DOHH2 (cell line): Measurements from ENCODE around the gene IVL.

Experiments used
- H3F3A ChIP-seq: fragments of 200-600 bp; sonication (generic), shearing (Covaris generic); 2 replicates; pipeline ENCODE4 v1.6.0; 2016; ENCODE audit warnings: antibody characterized with exemption, mild to moderate bottlenecking; ENCODE audit not compliant: control insufficient read depth, insufficient read depth
- H3K27ac ChIP-seq: fragments of 200-600 bp; sonication (generic); 2 replicates; pipeline ENCODE4 v1.5.1; 2014; ENCODE audit warnings: low read depth, mild to moderate bottlenecking, low read length, moderate library complexity
- H3K27me3 ChIP-seq: fragments of 200-600 bp; sonication (generic); 2 replicates; pipeline ENCODE4 v1.6.1; 2014; ENCODE audit warnings: mild to moderate bottlenecking, low read length, mixed read lengths; ENCODE audit not compliant: control insufficient read depth
- H3K36me3 ChIP-seq: fragments of 200-600 bp; sonication (generic); 2 replicates; pipeline ENCODE4 v1.6.1; 2014; ENCODE audit warnings: mild to moderate bottlenecking, low read length, moderate library complexity, mixed read lengths; ENCODE audit not compliant: control insufficient read depth
- H3K4me1 ChIP-seq: fragments of 200-600 bp; sonication (generic); 2 replicates; pipeline ENCODE4 v1.6.1; 2014; ENCODE audit warnings: mild to moderate bottlenecking, low read length, mixed read lengths; ENCODE audit not compliant: control insufficient read depth
- H3K4me2 ChIP-seq: fragments of 200-600 bp; sonication (generic); 2 replicates; pipeline ENCODE4 v1.6.0; 2014; ENCODE audit warnings: mild to moderate bottlenecking, low read length, moderate library complexity
- H3K4me3 ChIP-seq: fragments of 200-600 bp; sonication (generic); 2 replicates; pipeline ENCODE4 v1.5.1; 2014; ENCODE audit warnings: mild to moderate bottlenecking, low read length, mixed read lengths
- H3K79me2 ChIP-seq: fragments of 200-600 bp; sonication (generic); 2 replicates; pipeline ENCODE4 v1.6.1; 2014; ENCODE audit warnings: mild to moderate bottlenecking, low read length, mixed read lengths; ENCODE audit not compliant: control insufficient read depth
- H3K9me2 ChIP-seq: fragments of 200-600 bp; sonication (generic); replicated peaks from 2 replicates; pipeline ENCODE4 v1.6.1; 2014; ENCODE audit warnings: mild to moderate bottlenecking, low read length, mixed read lengths; ENCODE audit not compliant: control insufficient read depth
- H3K9me3 ChIP-seq: fragments of 200-600 bp; sonication (generic); 2 replicates; pipeline ENCODE4 v1.6.1; 2014; ENCODE audit warnings: antibody characterized with exemption, low read length, mixed read lengths; ENCODE audit not compliant: control insufficient read depth, insufficient read depth
- H4K20me1 ChIP-seq: fragments of 200-600 bp; sonication (generic); 2 replicates; pipeline ENCODE4 v1.6.0; 2014; ENCODE audit warnings: low read depth, mild to moderate bottlenecking, antibody characterized with exemption, low read length, moderate library complexity; ENCODE audit not compliant: control insufficient read depth, insufficient read depth
- EZH2phosphoT487 ChIP-seq: fragments of 200-600 bp; sonication (generic); IDR thresholded peaks from 2 replicates; pipeline ENCODE4 v1.6.1; 2017; ENCODE audit warnings: borderline replicate concordance, mild to moderate bottlenecking, antibody characterized with exemption, low read length, moderate library complexity, mixed read lengths
- TF ChIP-seq, protein P1 (sequence below): fragments of 200-600 bp; sonication (generic); IDR thresholded peaks from one replicate; pipeline ENCODE4 v1.5.1; 2014; ENCODE audit warnings: antibody characterized with exemption, mild to moderate bottlenecking, low read depth, low read length; ENCODE audit not compliant: poor library complexity, severe bottlenecking

The IVL gene

DNA sequence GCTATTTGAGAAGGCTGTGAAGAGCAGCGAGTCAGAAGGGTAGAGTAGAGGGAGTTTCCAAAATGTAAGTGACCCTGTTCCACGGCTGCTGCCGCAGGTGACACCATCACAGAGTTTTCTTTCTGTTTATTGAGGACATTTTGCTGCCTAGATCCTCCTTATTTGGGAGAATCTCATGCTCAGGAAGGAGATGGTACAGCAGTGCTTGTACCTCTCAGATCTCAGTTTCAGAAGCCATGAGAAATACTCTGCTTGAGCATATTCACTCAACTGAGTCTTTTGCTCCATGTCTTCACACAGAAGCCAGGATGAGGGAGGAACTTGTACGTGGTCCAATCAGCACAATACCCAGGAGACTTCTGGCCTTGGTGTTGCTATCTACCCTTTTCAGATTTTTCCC is 47.0 kb upstream of the IVL start:
- Histone ChIP-seq H4K20me1 (no peaks in the 10 kb centered on the region), H3K9me2 (no peaks in the 10 kb centered on the region), H3K27me3 (peaks cover 4% of the 10 kb centered on the region; the same call in 1 of the 2 replicates), H3K4me3 (no peak overlapping the region), H3K4me2 (no peak overlapping the region), H3K27ac (no peak overlapping the region), H3F3A (no peaks in the 10 kb centered on the region), H3K36me3 (no peaks in the 10 kb centered on the region), H3K4me1 (no peaks in the 10 kb centered on the region), H3K9me3 (no peaks in the 10 kb centered on the region), H3K79me2 (no peaks in the 10 kb centered on the region)
- no peak for TF ChIP-seq EZH2phosphoT487

DNA sequence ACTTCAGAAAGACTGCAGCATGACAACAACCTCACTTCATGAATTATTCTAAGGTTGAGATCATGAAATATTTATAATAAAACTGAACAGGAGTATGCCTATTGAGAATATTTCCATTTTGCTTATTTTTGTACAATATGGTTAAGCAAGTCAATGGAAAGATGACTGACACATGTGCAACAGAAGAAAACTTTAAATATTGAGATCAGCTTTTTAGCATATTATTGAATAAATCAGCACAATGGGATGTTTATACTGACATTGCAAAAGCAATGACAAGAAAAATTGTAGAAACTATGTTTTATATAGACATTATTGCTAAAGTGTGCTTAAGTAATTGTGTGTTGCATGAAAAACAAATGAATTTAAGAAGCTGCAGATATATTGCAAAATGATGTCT is 43.9 kb upstream of the IVL start:
- H3K9me2 ChIP-seq: no peaks in the 10 kb centered on the region
- H3K4me3 ChIP-seq: no peak overlapping the region
- no peak for TF ChIP-seq EZH2phosphoT487
- TF ChIP-seq, protein P1, sequence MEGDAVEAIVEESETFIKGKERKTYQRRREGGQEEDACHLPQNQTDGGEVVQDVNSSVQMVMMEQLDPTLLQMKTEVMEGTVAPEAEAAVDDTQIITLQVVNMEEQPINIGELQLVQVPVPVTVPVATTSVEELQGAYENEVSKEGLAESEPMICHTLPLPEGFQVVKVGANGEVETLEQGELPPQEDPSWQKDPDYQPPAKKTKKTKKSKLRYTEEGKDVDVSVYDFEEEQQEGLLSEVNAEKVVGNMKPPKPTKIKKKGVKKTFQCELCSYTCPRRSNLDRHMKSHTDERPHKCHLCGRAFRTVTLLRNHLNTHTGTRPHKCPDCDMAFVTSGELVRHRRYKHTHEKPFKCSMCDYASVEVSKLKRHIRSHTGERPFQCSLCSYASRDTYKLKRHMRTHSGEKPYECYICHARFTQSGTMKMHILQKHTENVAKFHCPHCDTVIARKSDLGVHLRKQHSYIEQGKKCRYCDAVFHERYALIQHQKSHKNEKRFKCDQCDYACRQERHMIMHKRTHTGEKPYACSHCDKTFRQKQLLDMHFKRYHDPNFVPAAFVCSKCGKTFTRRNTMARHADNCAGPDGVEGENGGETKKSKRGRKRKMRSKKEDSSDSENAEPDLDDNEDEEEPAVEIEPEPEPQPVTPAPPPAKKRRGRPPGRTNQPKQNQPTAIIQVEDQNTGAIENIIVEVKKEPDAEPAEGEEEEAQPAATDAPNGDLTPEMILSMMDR: no peak
- no peaks in the 10 kb centered on the region for H3K4me1 ChIP-seq
- H4K20me1 ChIP-seq: no peaks in the 10 kb centered on the region
- no peaks in the 10 kb centered on the region for H3K9me3 ChIP-seq
- no peaks in the 10 kb centered on the region for H3K79me2 ChIP-seq
- H3K27me3 ChIP-seq: peaks cover 4% of the 10 kb centered on the region; the same call in 1 of the 2 replicates
- no peaks in the 10 kb centered on the region for H3K36me3 ChIP-seq
- no peaks in the 10 kb centered on the region for H3F3A ChIP-seq
- H3K27ac ChIP-seq: no peak overlapping the region
- no peak overlapping the region for H3K4me2 ChIP-seq

DNA sequence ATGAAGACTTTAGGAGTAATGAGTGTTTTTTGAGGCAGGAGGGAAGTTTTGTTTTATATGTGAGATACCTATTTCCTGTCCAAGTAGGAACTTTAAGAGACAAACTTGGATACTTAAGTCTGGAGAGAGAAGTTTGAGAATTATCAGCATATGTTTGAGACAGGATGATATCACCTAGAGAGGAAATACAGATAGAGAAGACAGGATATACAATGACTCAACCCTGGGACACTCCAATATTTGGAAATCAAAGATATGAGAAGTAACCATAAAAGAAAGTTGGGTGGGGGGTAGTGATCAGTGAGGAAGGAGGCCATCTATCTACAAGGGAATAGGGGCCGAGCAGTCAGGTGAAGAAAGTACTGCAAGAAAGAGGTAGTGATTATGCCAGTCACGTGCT is 42.0 kb upstream of the IVL start:
- no peak overlapping the region for H3K4me2 ChIP-seq
- no peaks in the 10 kb centered on the region for H3K9me2 ChIP-seq
- H3K27me3 ChIP-seq: peaks cover 4% of the 10 kb centered on the region; the same call in 1 of the 2 replicates
- H4K20me1 ChIP-seq: no peaks in the 10 kb centered on the region
- no peak overlapping the region for H3K27ac ChIP-seq
- H3F3A ChIP-seq: no peaks in the 10 kb centered on the region; the same call in 1 of the 2 replicates
- TF ChIP-seq, protein P1: no peak
- no peak for TF ChIP-seq EZH2phosphoT487
- no peaks in the 10 kb centered on the region for H3K9me3 ChIP-seq
- H3K4me3 ChIP-seq: no peak overlapping the region
- no peaks in the 10 kb centered on the region for H3K79me2 ChIP-seq
- H3K36me3 ChIP-seq: no peaks in the 10 kb centered on the region
- H3K4me1 ChIP-seq: no peaks in the 10 kb centered on the region

DNA sequence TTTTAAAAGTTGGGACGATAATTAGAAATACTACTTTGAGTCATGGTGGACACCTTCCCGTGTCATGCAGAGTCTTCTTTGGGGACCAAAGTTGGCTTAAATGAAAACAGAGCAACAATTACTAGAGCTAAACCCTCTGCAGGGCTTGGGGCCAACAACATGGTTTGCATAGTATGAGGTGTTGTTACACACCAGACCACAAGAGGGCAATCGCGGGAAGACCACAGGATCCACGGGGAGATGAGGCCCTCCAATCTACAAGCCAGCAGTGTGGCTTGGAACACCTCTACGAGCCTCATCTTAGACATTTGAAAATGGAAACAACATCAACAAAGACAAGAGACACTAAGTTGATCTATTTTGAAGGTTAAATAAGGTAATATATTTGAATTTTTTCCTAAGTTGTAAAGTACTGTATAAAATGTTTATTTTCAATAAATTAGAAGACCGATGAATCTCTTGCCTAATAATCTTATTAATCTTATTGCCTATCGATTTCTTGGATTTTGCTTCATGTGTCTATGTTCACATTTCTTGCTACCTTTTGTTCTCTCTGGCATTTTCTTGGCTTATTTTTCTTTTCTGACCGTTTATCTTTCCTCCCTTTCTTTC is 38.4 kb upstream of the IVL start:
- H3K79me2 ChIP-seq: no peaks in the 10 kb centered on the region
- H4K20me1 ChIP-seq: no peaks in the 10 kb centered on the region
- no peaks in the 10 kb centered on the region for H3K9me2 ChIP-seq
- H3K4me2 ChIP-seq: no peak overlapping the region
- H3K27me3 ChIP-seq: no peaks in the 10 kb centered on the region
- H3K36me3 ChIP-seq: no peaks in the 10 kb centered on the region
- H3K4me3 ChIP-seq: no peak overlapping the region
- H3F3A ChIP-seq: no peaks in the 10 kb centered on the region; the same call in 1 of the 2 replicates
- TF ChIP-seq, protein P1: peak; percentile 72
- TF ChIP-seq EZH2phosphoT487: no peak
- H3K9me3 ChIP-seq: no peaks in the 10 kb centered on the region
- no peak overlapping the region for H3K27ac ChIP-seq
- peaks cover 6% of the 10 kb centered on the region; the same call in 1 of the 2 replicates for H3K4me1 ChIP-seq
